A549 (cell line): ENCODE data around the gene RHBDD3. TPM values are rescaled to one million over a fixed set of nuclear protein-coding genes. Genes with fewer than 3 reads are reported as not detected.
A peak's percentile ranks its signal among the peaks of the same experiment; 100 is the strongest.

Experiments
- ATAC-seq, 2 experiments: fragments of 200-7000 bp in 1 of 2; fragments of >200 bp in 1 of 2; cut with Nextera tagmentation in 1 of 2; cut with Tn5 transposase in 1 of 2; 3 replicates each; pipeline versions ENCODE4 v1.8.0 to v1.9.1; 2018 to 2020; ENCODE audit warnings: mild to moderate bottlenecking in 1 of 2, moderate library complexity in 1 of 2
- CTCF ChIA-PET: fragments of 300-600 bp; sonication (Branson Sonifier 250); formaldehyde crosslinking; extraction: SDS; loops from one replicate; lab custom pipeline; 2021; ENCODE audit warnings: antibody characterized with exemption, inconsistent platforms; lab: Yijun Ruan, JAX
- POLR2A ChIA-PET: fragments of 350-600 bp; formaldehyde crosslinking; extraction: SDS; loops from one replicate; lab custom pipeline; 2021; ENCODE audit warnings: antibody characterized with exemption, inconsistent platforms; lab: Yijun Ruan, JAX
- DNase-seq, 2 experiments: peaks; one replicate each; pipeline versions ENCODE4 v3.0.0 to v3.0.0-alpha.2; 2011 to 2016; ENCODE audit warnings: low read depth in 1 of 2, low spot score in 1 of 2
- FAIRE-seq: peaks from 2 replicates; lab custom pipeline; 2011; peaks lifted over from hg19 to GRCh38; lab: Jason Lieb, UNC
- H3K27ac ChIP-seq, 2 experiments: fragments of >200 bp; sonication (Bioruptor Twin); formaldehyde crosslinking; 3 replicates each; pipeline ENCODE4 v1.5.1; 2016 to 2017
- H3K4me1 ChIP-seq: fragments of >200 bp; sonication (Bioruptor Twin); formaldehyde crosslinking; 3 replicates; pipeline ENCODE4 v1.6.1; 2016
- H3K4me2 ChIP-seq: fragments of >200 bp; sonication (Bioruptor Twin); formaldehyde crosslinking; 3 replicates; pipeline ENCODE4 v1.6.1; 2016
- H3K4me3 ChIP-seq: fragments of >200 bp; sonication (Bioruptor Twin); formaldehyde crosslinking; 3 replicates; pipeline ENCODE4 v1.5.1; 2016
- H3K9me3 ChIP-seq: fragments of >200 bp; sonication (Bioruptor Twin); formaldehyde crosslinking; 3 replicates; pipeline ENCODE4 v1.6.1; 2016
- ATOH8 ChIP-seq: fragments of 250-450 bp; sonication (Bioruptor Pico); IDR thresholded peaks from 2 replicates; pipeline ENCODE4 v1.5.0; 2020; ENCODE audit warnings: low read depth, mild to moderate bottlenecking, moderate library complexity
- BCL3 ChIP-seq: fragments of >200 bp; sonication (Bioruptor Twin); formaldehyde crosslinking; IDR thresholded peaks from 3 replicates; pipeline ENCODE4 v1.6.1; 2016
- CHD4 ChIP-seq: fragments of 200-600 bp; sonication (generic); IDR thresholded peaks from 2 replicates; pipeline ENCODE4 v1.6.1; 2016; ENCODE audit warnings: antibody characterized with exemption, mild to moderate bottlenecking, borderline replicate concordance
- E2F6 ChIP-seq: IDR thresholded peaks from 2 replicates; pipeline ENCODE4 v1.6.1; 2012; ENCODE audit warnings: low read depth, borderline replicate concordance
- EHF ChIP-seq: fragments of 250-450 bp; sonication (Bioruptor Pico); IDR thresholded peaks from 2 replicates; pipeline ENCODE4 v1.5.0; 2020; ENCODE audit warnings: mild to moderate bottlenecking
- EP300 ChIP-seq, 2 experiments: fragments of >200 bp; sonication (Bioruptor Twin); formaldehyde crosslinking; IDR thresholded peaks; 2 replicates in 1 of 2; 3 replicates in 1 of 2; pipeline ENCODE4 v1.6.1; 2016 to 2017
- FOSL2 ChIP-seq, 2 experiments: fragments of 450-650 bp in 1 of 2; fragments of >200 bp in 1 of 2; sonication (Bioruptor Twin) in 1 of 2; formaldehyde crosslinking; IDR thresholded peaks; 2 replicates each; pipeline versions ENCODE4 v1.5.0 to v1.6.1; 2016 to 2020; ENCODE audit warnings: mild to moderate bottlenecking in 1 of 2, moderate library complexity in 1 of 2
- HES2 ChIP-seq: fragments of >200 bp; sonication (Bioruptor Twin); formaldehyde crosslinking; IDR thresholded peaks from 2 replicates; pipeline ENCODE4 v1.6.1; 2016
- HMGXB4 ChIP-seq: fragments of 250-450 bp; sonication (Bioruptor Pico); IDR thresholded peaks from 2 replicates; pipeline ENCODE4 v1.5.0; 2021; ENCODE audit warnings: mild to moderate bottlenecking, moderate library complexity, borderline replicate concordance
- HOXB5 ChIP-seq: fragments of 250-450 bp; sonication (Bioruptor Pico); IDR thresholded peaks from 2 replicates; pipeline ENCODE4 v1.5.0; 2020; ENCODE audit warnings: mild to moderate bottlenecking, moderate library complexity
- KDM1A ChIP-seq: fragments of 200-600 bp; sonication (generic); IDR thresholded peaks from 2 replicates; pipeline ENCODE4 v1.6.1; 2016; ENCODE audit warnings: low read depth, mild to moderate bottlenecking
- MAX ChIP-seq: IDR thresholded peaks from 2 replicates; pipeline ENCODE4 v1.6.1; 2012
- NR3C1 ChIP-seq: fragments of >200 bp; sonication (Bioruptor Twin); formaldehyde crosslinking; IDR thresholded peaks from 3 replicates; pipeline ENCODE4 v1.6.1; 2017
- PBX3 ChIP-seq: IDR thresholded peaks from 2 replicates; pipeline ENCODE4 v1.6.1; 2012
- POLR2A ChIP-seq: IDR thresholded peaks from 2 replicates; pipeline ENCODE4 v1.6.1; 2012; ENCODE audit warnings: mild to moderate bottlenecking, low read length
- SMC3 ChIP-seq: fragments of >200 bp; sonication (Bioruptor Twin); formaldehyde crosslinking; IDR thresholded peaks from 3 replicates; pipeline ENCODE4 v1.6.1; 2018; ENCODE audit warnings: inconsistent platforms
- TFCP2L1 ChIP-seq: fragments of 250-450 bp; sonication (Bioruptor Pico); IDR thresholded peaks from 2 replicates; pipeline ENCODE4 v1.5.0; 2021; ENCODE audit warnings: mild to moderate bottlenecking
- USF2 ChIP-seq: fragments of 450-650 bp; IDR thresholded peaks from 2 replicates; pipeline ENCODE4 v1.6.1; 2014; ENCODE audit warnings: antibody characterized with exemption
- WGBS: methylation state at CpG from one replicate; pipeline ENCODE4 v1.1.6; 2017; ENCODE audit errors: missing lambda C conversion rate; 5-methylcytosine and 5-hydroxymethylcytosine counted together
- polyA plus RNA-seq, 4 experiments: library from polyadenylated mRNA; depleted of rRNA in 3 of 4; stranded (reverse); fragments of >200 nt; fragmentation: RNase III in 1 of 4; extraction: RNeasy Plus Mini Kit Qiagen cat#74134 plus additional on column Dnase treatment in 1 of 4; gene quantifications; 2 replicates in 3 of 4; 3 replicates in 1 of 4; pipeline ENCODE4 v1.2.3, GENCODE V29; 2011 to 2017

Gene RHBDD3
- polyA plus RNA-seq, 2 of the 4 experiments (the other 2 are of a cell fraction) = 10.2 to 20.8 TPM

- TF ChIP-seq POLR2A (no peak), HES2 (no peak), BCL3 (no peak), USF2 (no peak), EHF (no peak), HOXB5 (CRISPR knock-in tag) (no peak)
Observed at GRCh38 chr22:29266564-29267461, 968 bp downstream of the RHBDD3 start (continued).

GRCh38 chr22:29265929-29266328, 1.9 kb downstream of the RHBDD3 start:
- DNase-seq (no peak), FAIRE-seq (no peak), ATAC-seq (no peak)
- POLR2A ChIA-PET = no interaction called here
- peaks cover 17% of the 10 kb centered on the region for H3K4me1 ChIP-seq
- H3K27ac ChIP-seq = peak overlapping the region; percentile 100; a peak in 4 of 6 replicates
- H3K4me2 ChIP-seq = peak overlapping the region; percentile 98
- H3K4me3 ChIP-seq = no peak overlapping the region
- H3K9me3 ChIP-seq = no peaks in the 10 kb centered on the region
- TF ChIP-seq E2F6 (no peak), KDM1A (no peak), EP300 (IDR thresholded peaks at IDR 0.05) (no peak), HMGXB4 (no peak), TFCP2L1 (CRISPR knock-in tag) (no peak), PBX3 (no peak), MAX (no peak), CHD4 (no peak), ATOH8 (CRISPR knock-in tag) (no peak), SMC3 (no peak), NR3C1 (no peak), BCL3 (no peak), FOSL2 (IDR thresholded peaks at IDR 0.05) (no peak), FOSL2 (CRISPR knock-in tag; IDR thresholded peaks at IDR 0.05) (no peak)
- WGBS = 88% methylated on average over 4 of the region's 4 CpGs
- CTCF ChIA-PET = interaction anchor here (1.5 kb wide), 1 partner anchor 16 kb away, joined by 3 read pairs; no protein-coding TSS in a partner anchor
